ENCODE results near the gene SLX4IP. TPM values are rescaled to one million over a fixed set of nuclear protein-coding genes. Genes with fewer than 3 reads are reported as not detected.

Gene SLX4IP
- total RNA-seq, 3 donors from 2014 or later = 3.8 to 4.7 (median 4.6) TPM

DNA sequence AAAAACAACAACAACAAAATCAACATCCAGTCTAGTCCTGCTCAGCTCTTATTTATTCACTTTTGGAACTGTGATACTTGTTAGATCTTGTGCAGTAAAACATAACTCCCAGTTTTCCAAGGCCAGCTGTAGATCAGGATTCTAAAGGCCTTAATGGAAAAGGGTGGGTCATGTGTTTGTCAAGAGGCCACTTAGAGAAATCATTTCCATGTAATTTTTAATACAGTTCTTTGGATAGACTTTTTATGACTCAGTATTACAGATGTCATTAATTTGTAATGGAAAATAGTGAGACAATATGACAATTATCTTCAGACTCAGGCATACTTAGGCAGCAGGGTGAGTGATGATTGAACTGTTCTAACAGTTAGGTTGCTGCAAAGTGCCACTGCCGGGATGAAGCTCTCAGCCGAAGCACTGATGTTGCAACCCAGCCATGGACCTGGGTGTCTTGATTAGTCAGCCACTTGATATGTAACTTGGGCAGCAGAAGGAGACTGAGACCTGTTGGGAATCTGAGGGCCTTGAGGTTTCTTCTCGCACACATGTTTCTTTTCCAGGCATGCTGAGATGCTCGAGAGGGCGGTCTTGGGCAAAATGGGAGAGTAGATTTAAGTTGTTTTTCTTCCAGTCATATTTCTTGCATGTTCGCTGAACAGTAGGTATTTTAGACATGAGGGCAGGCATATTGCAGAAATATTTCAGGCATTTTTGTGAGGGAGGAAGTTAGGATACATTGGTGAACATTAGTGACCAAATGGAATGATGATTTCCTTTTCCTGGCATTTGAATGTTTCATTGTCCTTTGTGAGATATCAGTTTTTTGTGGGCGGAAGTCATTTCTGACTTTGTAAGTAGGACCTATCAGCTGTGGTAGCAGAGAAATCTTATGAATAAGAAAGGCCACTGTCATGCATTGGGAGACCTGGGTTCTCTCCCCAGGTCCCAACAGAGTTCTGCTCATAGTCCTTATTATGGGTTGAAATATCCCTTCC, 52.3 kb downstream of the SLX4IP start:
- ATAC-seq (no peak), DNase-seq (no peak)
- no peak overlapping the region for H3K4me3 Mint-ChIP-seq
- peaks cover 16% of the 10 kb centered on the region for H3K4me1 Mint-ChIP-seq (ENCODE audit: low read depth)
- no peaks in the 10 kb centered on the region for H3K9me3 Mint-ChIP-seq
- no peaks in the 10 kb centered on the region for H3K27me3 Mint-ChIP-seq (ENCODE audit: low read depth)
- H3K36me3 Mint-ChIP-seq (ENCODE audit: insufficient read depth) = peaks cover 2% of the 10 kb centered on the region

DNA sequence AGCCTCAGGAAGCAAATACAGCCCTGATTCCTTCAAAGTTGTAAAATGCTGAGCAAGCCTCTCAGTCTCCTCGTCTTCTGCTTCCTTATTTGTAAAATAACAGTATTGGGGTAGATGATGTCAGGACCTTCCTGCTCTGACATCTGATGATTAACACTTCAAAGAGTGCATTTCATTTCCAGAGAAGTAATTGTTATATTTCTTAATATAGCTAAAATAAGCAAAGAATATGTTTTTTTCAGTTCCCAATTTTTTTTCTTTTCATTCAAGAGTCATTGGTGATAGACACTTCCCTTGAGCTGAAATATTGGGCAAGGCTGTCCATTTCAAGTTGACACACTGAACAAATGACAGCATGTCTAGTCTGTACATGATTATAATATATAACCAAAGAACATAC, 53.4 kb downstream of the SLX4IP start:
- Mint-ChIP-seq H3K4me1 (ENCODE audit: low read depth) (peaks cover 16% of the 10 kb centered on the region), H3K9me3 (no peaks in the 10 kb centered on the region), H3K4me3 (no peak overlapping the region), H3K36me3 (ENCODE audit: insufficient read depth) (peaks cover 2% of the 10 kb centered on the region), H3K27me3 (ENCODE audit: low read depth) (no peaks in the 10 kb centered on the region)
- ATAC-seq (no peak), DNase-seq (no peak)

DNA sequence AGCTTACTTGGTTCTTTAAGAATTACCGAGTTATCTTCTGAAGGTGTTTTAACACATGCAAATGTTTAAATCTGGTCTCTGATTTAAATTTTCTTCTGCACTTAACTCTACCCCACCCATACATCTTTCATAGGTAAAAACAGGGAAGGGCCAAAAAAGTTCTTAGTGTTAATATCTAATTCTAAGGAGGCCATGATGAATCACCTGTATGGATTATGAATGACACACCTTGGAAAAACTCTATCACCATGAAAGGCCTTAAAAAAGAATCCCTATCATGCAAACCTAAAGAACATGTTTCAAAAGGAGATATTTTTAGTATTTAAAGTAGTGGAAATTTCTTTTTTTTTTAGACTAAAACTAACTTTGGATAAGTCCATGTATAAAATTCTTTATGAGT, 54.7 kb downstream of the SLX4IP start:
- no peaks in the 10 kb centered on the region for H3K36me3 Mint-ChIP-seq (ENCODE audit: insufficient read depth)
- H3K4me3 Mint-ChIP-seq = no peak overlapping the region
- no peaks in the 10 kb centered on the region for H3K27me3 Mint-ChIP-seq (ENCODE audit: low read depth)
- ATAC-seq = no peak
- DNase-seq = no peak
- peaks cover 20% of the 10 kb centered on the region for H3K4me1 Mint-ChIP-seq (ENCODE audit: low read depth)
- H3K9me3 Mint-ChIP-seq = no peaks in the 10 kb centered on the region

DNA sequence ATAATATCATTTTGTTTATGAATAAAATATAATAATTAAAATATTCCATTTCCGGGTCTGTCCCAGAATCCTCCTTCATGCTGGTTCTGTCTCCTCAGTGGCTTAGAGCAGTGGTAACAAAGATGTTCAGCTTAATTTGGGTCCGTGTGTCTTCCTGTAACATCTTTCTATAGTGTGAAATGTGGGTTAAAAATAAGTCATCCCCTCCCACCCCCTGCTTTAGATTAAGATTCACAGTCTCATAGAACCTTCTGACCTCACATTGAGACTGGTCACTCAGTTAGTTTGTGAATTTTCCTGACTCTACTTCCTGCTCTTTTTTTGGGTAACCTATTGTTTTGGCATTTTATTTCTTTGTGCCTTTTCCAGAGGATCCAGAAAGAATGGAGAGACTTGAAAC, 55.2 kb downstream of the SLX4IP start:
- ATAC-seq (no peak), DNase-seq (no peak)
- Mint-ChIP-seq H3K4me1 (ENCODE audit: low read depth) (peaks cover 22% of the 10 kb centered on the region), H3K27me3 (ENCODE audit: low read depth) (no peaks in the 10 kb centered on the region), H3K36me3 (ENCODE audit: insufficient read depth) (no peaks in the 10 kb centered on the region), H3K4me3 (no peak overlapping the region), H3K9me3 (no peaks in the 10 kb centered on the region)

DNA sequence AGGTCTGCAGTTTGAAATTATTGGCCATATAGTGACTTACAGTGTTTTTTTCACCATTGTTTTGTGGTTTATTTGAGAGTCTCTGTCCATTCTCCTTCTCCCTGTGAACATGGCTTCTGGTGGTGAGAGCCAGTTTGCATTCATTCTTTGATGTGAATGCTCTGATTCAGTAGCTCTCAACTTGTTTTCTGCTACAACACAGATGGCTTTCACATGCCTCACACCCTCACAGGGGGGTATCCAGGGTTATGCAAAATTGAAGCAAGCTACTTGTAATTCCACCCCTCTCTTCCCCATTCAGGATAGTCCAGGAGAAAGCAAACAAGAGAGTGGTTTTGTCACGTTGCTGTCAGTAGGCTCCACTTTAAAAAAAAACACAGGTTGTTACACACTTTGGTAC, 55.6 kb downstream of the SLX4IP start:
- Mint-ChIP-seq H3K27me3 (ENCODE audit: low read depth) (no peaks in the 10 kb centered on the region), H3K4me3 (no peak overlapping the region), H3K36me3 (ENCODE audit: insufficient read depth) (no peaks in the 10 kb centered on the region), H3K9me3 (no peaks in the 10 kb centered on the region), H3K4me1 (ENCODE audit: low read depth) (peaks cover 24% of the 10 kb centered on the region)
- DNase-seq = no peak
- no peak for ATAC-seq

DNA sequence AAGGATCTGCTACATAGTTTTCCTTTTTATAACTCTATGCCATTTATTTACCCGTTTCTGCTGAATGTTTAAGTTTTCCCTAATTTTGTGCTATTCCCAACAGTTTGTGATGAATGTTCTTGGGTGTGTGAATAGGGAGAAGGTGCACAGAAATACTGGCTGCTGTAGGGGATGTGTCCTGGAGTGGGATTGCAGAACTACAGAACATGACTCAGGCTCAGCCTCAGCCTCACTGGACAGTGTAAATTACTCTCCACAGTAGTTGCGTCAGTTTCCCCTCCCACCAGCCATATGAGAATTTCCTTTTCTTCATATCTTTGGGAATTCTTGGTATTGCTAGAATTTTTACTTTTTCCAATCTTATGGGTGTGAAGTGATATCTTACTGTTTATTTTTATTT, 57.0 kb downstream of the SLX4IP start:
- Mint-ChIP-seq H3K36me3 (ENCODE audit: insufficient read depth) (no peaks in the 10 kb centered on the region), H3K4me3 (no peak overlapping the region), H3K27me3 (ENCODE audit: low read depth) (no peaks in the 10 kb centered on the region), H3K4me1 (ENCODE audit: low read depth) (peaks cover 28% of the 10 kb centered on the region), H3K9me3 (no peaks in the 10 kb centered on the region)
- DNase-seq (no peak), ATAC-seq (no peak)

DNA sequence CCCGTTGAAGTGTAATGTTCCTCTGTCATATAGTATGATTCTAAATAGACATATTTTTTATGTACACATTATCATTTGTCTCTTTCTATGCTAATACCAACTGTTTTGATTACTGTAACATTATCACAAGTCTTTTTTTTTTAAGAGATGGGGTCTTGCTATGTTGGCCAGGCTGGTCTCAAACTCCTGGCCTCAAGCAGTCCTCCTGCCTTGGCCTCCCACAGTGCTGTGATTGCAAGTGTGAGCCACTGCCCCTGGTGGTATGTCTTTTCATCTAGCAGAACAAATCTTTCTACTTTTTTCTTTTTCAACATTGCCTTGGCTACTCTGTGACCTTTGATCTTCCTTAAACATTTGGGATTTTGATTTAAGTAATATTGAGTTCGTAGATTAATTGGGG, 57.7 kb downstream of the SLX4IP start:
- Mint-ChIP-seq H3K27me3 (ENCODE audit: low read depth) (no peaks in the 10 kb centered on the region), H3K36me3 (ENCODE audit: insufficient read depth) (no peaks in the 10 kb centered on the region), H3K4me3 (no peak overlapping the region), H3K9me3 (no peaks in the 10 kb centered on the region), H3K4me1 (ENCODE audit: low read depth) (peaks cover 30% of the 10 kb centered on the region)
- no peak for DNase-seq
- ATAC-seq = no peak

DNA sequence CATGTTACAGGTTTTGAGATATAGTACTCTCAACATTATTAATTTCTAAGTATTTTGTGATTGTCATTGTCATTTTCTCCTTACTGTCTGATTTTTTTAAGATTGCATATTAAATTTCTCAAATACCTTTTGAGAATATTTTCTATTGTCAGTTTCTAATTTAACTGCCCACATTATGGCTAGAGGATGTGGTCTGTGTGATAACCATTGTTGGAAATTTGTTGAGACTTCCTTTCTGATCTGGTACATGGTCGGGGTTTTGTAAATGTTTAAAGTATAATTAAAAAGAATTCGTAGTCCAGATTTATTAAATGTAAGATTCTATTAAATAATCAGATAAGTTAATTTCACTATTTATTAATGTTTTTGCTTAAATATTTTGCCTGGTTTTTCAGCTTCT, 60.1 kb downstream of the SLX4IP start:
- ATAC-seq (no peak), DNase-seq (no peak)
- H3K4me3 Mint-ChIP-seq = no peak overlapping the region
- no peaks in the 10 kb centered on the region for H3K27me3 Mint-ChIP-seq (ENCODE audit: low read depth)
- H3K36me3 Mint-ChIP-seq (ENCODE audit: insufficient read depth) = no peaks in the 10 kb centered on the region
- no peaks in the 10 kb centered on the region for H3K9me3 Mint-ChIP-seq
- peaks cover 31% of the 10 kb centered on the region for H3K4me1 Mint-ChIP-seq (ENCODE audit: low read depth)

DNA sequence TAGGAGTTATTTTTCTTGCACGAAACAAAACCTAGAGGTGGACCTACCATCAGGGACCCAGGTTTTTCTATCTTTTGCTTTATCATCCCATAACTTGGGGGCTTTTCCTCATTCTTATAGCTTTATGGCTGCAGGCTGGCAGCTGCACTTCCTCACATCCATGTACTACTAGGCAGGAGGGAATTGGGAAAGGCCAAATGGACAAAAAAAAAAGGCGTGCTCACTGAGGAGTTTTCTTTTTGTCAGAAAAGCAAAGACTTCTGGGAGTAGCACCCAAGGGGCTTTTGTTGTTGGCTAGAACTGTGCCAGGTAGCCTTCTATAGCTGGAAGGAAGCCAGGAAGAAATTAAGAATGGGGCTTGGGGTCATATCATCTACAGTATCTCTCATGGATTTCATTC, 61.4 kb downstream of the SLX4IP start:
- no peaks in the 10 kb centered on the region for H3K36me3 Mint-ChIP-seq (ENCODE audit: insufficient read depth)
- DNase-seq = no peak
- H3K4me1 Mint-ChIP-seq (ENCODE audit: low read depth) = peaks cover 30% of the 10 kb centered on the region
- no peak overlapping the region for H3K4me3 Mint-ChIP-seq
- ATAC-seq = no peak
- no peaks in the 10 kb centered on the region for H3K27me3 Mint-ChIP-seq (ENCODE audit: low read depth)
- H3K9me3 Mint-ChIP-seq = no peaks in the 10 kb centered on the region

DNA sequence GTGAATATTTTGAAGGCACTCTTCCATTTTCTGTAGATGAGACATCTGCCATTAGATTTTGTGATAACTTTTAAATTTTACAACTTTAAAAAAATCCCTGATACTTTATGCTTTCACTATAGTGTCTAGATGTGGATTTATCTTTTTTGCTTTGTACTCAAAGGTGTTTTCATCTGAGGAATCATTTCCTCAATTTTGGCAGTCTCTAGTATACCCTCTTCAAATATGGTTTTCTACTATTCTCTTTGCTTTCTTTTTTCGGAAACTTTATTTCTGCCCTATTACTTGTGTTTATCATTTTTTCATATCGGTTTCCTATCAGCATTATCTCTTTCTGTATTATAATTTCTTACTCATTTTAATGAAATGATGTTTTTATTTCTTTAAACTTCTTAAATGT, 62.2 kb downstream of the SLX4IP start:
- no peak for DNase-seq
- ATAC-seq = no peak
- H3K27me3 Mint-ChIP-seq (ENCODE audit: low read depth) = no peaks in the 10 kb centered on the region
- no peak overlapping the region for H3K4me3 Mint-ChIP-seq
- no peaks in the 10 kb centered on the region for H3K36me3 Mint-ChIP-seq (ENCODE audit: insufficient read depth)
- no peaks in the 10 kb centered on the region for H3K9me3 Mint-ChIP-seq
- peaks cover 38% of the 10 kb centered on the region for H3K4me1 Mint-ChIP-seq (ENCODE audit: low read depth)

DNA sequence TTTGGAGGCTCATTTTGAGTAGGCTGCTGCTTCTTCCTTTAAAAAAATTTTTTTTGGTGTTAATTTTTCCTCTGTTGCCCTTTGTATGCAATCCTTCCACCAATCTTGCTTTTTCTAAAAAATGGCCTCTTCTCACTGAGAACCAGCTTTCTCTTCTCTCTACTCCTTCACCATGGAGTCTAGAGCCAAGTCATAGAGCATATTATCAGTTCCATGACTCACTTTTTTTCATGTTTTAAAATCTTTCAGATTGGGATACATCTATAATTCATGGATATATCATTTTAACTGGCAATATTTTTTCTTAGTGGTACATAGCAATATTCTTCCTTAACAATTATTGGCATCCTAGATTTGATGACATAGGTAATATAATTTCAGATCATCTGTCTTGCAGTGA, 62.7 kb downstream of the SLX4IP start:
- Mint-ChIP-seq H3K4me1 (ENCODE audit: low read depth) (peaks cover 44% of the 10 kb centered on the region), H3K4me3 (no peak overlapping the region), H3K27me3 (ENCODE audit: low read depth) (no peaks in the 10 kb centered on the region), H3K9me3 (no peaks in the 10 kb centered on the region), H3K36me3 (ENCODE audit: insufficient read depth) (no peaks in the 10 kb centered on the region)
- DNase-seq (no peak), ATAC-seq (no peak)

DNA sequence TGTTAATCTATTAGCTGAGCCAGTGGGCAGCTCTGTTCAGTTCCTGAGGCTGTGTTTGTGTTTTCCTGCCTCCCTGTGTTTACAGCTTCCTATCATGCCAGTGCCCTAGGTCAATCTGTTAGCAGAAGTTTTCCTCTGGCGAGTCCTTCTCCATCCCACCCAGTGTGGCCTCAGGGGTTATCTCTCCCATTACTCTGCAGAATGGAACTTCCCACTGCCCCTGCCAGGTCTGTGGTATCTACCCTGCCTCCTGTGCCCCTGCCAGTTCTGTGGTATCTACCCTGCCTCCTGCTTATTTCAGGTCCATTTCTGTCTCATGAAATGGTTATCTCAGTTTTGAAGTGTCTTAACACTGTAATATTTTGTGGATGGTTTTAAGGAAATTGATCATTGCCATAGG, 63.1 kb downstream of the SLX4IP start:
- H3K27me3 Mint-ChIP-seq (ENCODE audit: low read depth) = no peaks in the 10 kb centered on the region
- ATAC-seq (no peak), DNase-seq (no peak)
- no peaks in the 10 kb centered on the region for H3K9me3 Mint-ChIP-seq
- H3K36me3 Mint-ChIP-seq (ENCODE audit: insufficient read depth) = no peaks in the 10 kb centered on the region
- no peak overlapping the region for H3K4me3 Mint-ChIP-seq
- H3K4me1 Mint-ChIP-seq (ENCODE audit: low read depth) = peaks cover 46% of the 10 kb centered on the region

DNA sequence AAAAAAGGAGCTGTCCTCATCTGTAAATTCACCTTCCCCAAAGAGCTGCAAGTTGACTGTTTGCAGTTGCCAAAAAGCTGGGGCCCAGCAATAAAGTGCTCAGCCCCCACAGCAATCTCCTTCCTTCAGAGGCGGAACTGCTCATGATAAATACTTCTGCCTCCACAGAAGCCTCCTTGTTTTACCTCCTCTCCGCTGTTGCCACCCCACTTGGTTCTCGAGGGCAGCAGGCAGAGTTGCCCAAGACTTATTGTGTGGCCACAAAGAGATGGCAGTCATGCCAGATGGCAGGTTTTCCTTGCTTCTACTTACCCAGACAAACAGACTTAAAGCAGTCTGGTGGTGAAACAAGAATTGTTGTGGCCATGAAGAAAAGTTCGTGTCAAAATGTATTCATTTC, 66.3 kb downstream of the SLX4IP start:
- DNase-seq = no peak
- Mint-ChIP-seq H3K36me3 (ENCODE audit: insufficient read depth) (peaks cover 3% of the 10 kb centered on the region), H3K9me3 (no peaks in the 10 kb centered on the region), H3K27me3 (ENCODE audit: low read depth) (no peaks in the 10 kb centered on the region), H3K4me3 (peak overlapping the region; percentile 82), H3K4me1 (ENCODE audit: low read depth) (peaks cover 39% of the 10 kb centered on the region)
- ATAC-seq = peak; percentile 36 to 37

DNA sequence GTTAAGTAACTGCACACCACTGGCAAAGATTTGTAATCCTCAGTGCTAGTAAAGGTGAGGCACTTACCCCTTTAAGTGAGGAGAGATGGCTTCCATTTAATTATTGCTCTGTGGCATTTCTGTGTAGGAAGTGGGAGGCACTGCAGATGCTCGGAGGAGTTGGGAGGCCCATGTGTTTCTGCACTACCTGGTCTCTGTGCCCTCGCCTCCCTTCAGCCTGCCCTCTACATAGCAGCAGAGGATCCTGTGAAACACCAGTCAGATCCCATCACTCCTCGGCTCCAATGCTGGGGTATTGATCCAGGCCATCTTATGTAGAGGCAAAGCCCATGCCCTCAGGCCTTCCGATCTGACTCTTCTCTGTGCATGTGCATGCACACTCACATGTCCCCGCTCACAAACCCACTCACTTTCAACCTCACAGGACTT, 67.0 kb downstream of the SLX4IP start:
- peaks cover 3% of the 10 kb centered on the region for H3K36me3 Mint-ChIP-seq (ENCODE audit: insufficient read depth)
- peaks cover 41% of the 10 kb centered on the region for H3K4me1 Mint-ChIP-seq (ENCODE audit: low read depth)
- ATAC-seq = peak; percentile 61 to 71

DNA sequence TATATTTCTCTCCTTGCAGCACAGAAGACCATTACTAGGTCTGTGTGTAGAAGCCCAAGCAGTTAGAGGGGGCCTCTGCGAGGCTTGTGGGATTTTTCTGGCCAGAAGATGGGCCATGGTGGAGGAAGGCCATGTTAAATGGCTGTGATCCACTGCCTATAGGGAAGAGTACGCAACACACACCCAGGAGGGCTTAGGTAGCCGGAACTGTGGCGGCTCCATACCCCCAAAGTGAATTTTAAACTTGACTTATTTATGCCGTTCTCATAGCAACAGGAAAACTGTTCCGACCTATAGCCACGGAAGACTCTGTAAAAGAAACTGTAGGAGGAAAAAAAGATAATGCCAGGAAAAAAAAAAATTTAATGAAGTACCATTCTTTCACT, 69.5 kb downstream of the SLX4IP start:
- Mint-ChIP-seq H3K4me3 (no peak overlapping the region), H3K4me1 (ENCODE audit: low read depth) (peaks cover 34% of the 10 kb centered on the region), H3K36me3 (ENCODE audit: insufficient read depth) (peaks cover 3% of the 10 kb centered on the region), H3K9me3 (no peaks in the 10 kb centered on the region), H3K27me3 (ENCODE audit: low read depth) (no peaks in the 10 kb centered on the region)
- ATAC-seq (no peak), DNase-seq (no peak)

More for the DNA sequence above, 67.0 kb downstream of the SLX4IP start:
- DNase-seq = no peak
- H3K27me3 Mint-ChIP-seq (ENCODE audit: low read depth) = no peaks in the 10 kb centered on the region
- peak overlapping the region; percentile 82 for H3K4me3 Mint-ChIP-seq
- no peaks in the 10 kb centered on the region for H3K9me3 Mint-ChIP-seq

Measured in activated T-cell treated with anti-CD3 and anti-CD28 coated beads, Interleukin-2, amount 50 U/mL, for 4 hours (primary cell).